KMS-11 (cell line): ENCODE data around the gene PRDM12.

ENCODE experiments used
- H2AFZ ChIP-seq: fragments of 200-600 bp; sonication (generic); 2 replicates; pipeline ENCODE4 v1.6.1; 2016; ENCODE audit warnings: antibody characterized with exemption, mixed run types, low read depth
- H3K27ac ChIP-seq: fragments of 200-600 bp; sonication (generic); 2 replicates; pipeline ENCODE4 v1.6.1; 2016; ENCODE audit warnings: mild to moderate bottlenecking, mixed run types
- H3K27me3 ChIP-seq: fragments of 200-600 bp; sonication (generic); 2 replicates; pipeline ENCODE4 v1.6.1; 2017; ENCODE audit warnings: mild to moderate bottlenecking, low read depth, mixed run types, moderate library complexity; ENCODE audit not compliant: insufficient read depth
- H3K36me3 ChIP-seq: fragments of 200-600 bp; sonication (generic); 2 replicates; pipeline ENCODE4 v1.6.1; 2017; ENCODE audit warnings: mild to moderate bottlenecking, mixed run types; ENCODE audit not compliant: insufficient read depth
- H3K4me1 ChIP-seq: fragments of 200-600 bp; sonication (generic); 2 replicates; pipeline ENCODE4 v1.6.1; 2016; ENCODE audit warnings: mild to moderate bottlenecking, low read depth, mixed run types; ENCODE audit not compliant: poor library complexity, severe bottlenecking
- H3K4me2 ChIP-seq: fragments of 200-600 bp; sonication (generic); 2 replicates; pipeline ENCODE4 v1.7.0; 2016; ENCODE audit warnings: mild to moderate bottlenecking, mixed run types
- H3K4me3 ChIP-seq: fragments of 200-600 bp; sonication (generic); IDR thresholded peaks from 2 replicates; pipeline ENCODE4 v1.6.1; 2017; ENCODE audit warnings: low read depth, low read length, mixed read lengths; ENCODE audit not compliant: insufficient read depth
- H3K79me2 ChIP-seq: fragments of 200-600 bp; sonication (generic); 2 replicates; pipeline ENCODE4 v1.6.1; 2016; ENCODE audit warnings: low read depth, mixed run types; ENCODE audit not compliant: insufficient read depth
- H3K9ac ChIP-seq: fragments of 200-600 bp; sonication (generic); 2 replicates; pipeline ENCODE4 v1.6.1; 2016; ENCODE audit warnings: mild to moderate bottlenecking, mixed run types
- H4K20me1 ChIP-seq: fragments of 200-600 bp; sonication (generic); 2 replicates; pipeline ENCODE4 v1.6.1; 2016; ENCODE audit warnings: mild to moderate bottlenecking, mixed run types; ENCODE audit not compliant: insufficient read depth
- CTCF ChIP-seq: fragments of 200-600 bp; sonication (generic); conservative IDR thresholded peaks from 2 replicates; pipeline ENCODE4 v1.6.1; 2017; ENCODE audit warnings: low read depth, mild to moderate bottlenecking, antibody characterized with exemption, low read length, moderate library complexity, mixed read lengths

The PRDM12 gene

GRCh38 chr9:130651221-130651620 is 13.2 kb upstream of the PRDM12 start:
- Histone ChIP-seq H3K27me3 (peaks cover 59% of the 10 kb centered on the region), H3K36me3 (no peaks in the 10 kb centered on the region), H3K9ac (no peak overlapping the region), H4K20me1 (no peaks in the 10 kb centered on the region), H3K4me1 (no peaks in the 10 kb centered on the region), H3K79me2 (no peaks in the 10 kb centered on the region), H3K4me2 (no peak overlapping the region), H2AFZ (no peak overlapping the region), H3K27ac (no peak overlapping the region), H3K4me3 (no peak overlapping the region)
- no peak for TF ChIP-seq CTCF

- H3K27ac ChIP-seq = no peak overlapping the region
- H3K79me2 ChIP-seq = no peaks in the 10 kb centered on the region
- H3K36me3 ChIP-seq = no peaks in the 10 kb centered on the region
- no peak overlapping the region for H3K4me2 ChIP-seq
- H3K4me1 ChIP-seq = no peaks in the 10 kb centered on the region
- peaks cover 61% of the 10 kb centered on the region for H3K27me3 ChIP-seq
- no peak overlapping the region for H2AFZ ChIP-seq
- no peak for TF ChIP-seq CTCF
- no peaks in the 10 kb centered on the region for H4K20me1 ChIP-seq
- H3K4me3 ChIP-seq = no peak overlapping the region
- no peak overlapping the region for H3K9ac ChIP-seq
Measured at GRCh38 chr9:130651752-130652151, 12.6 kb upstream of the PRDM12 start.

- H2AFZ ChIP-seq = no peak overlapping the region
- H3K27ac ChIP-seq = no peak overlapping the region
- no peak overlapping the region for H3K4me2 ChIP-seq
- H3K4me3 ChIP-seq = no peak overlapping the region
- no peaks in the 10 kb centered on the region for H3K4me1 ChIP-seq
- H3K9ac ChIP-seq = no peak overlapping the region
- no peaks in the 10 kb centered on the region for H3K79me2 ChIP-seq
- no peaks in the 10 kb centered on the region for H4K20me1 ChIP-seq
- no peaks in the 10 kb centered on the region for H3K36me3 ChIP-seq
- peaks cover 71% of the 10 kb centered on the region for H3K27me3 ChIP-seq
- no peak for TF ChIP-seq CTCF
Measured at GRCh38 chr9:130654879-130655278, 9.5 kb upstream of the PRDM12 start.

- TF ChIP-seq CTCF = no peak
- H3K4me3 ChIP-seq = no peak overlapping the region
- H3K9ac ChIP-seq = no peak overlapping the region
- H3K79me2 ChIP-seq = no peaks in the 10 kb centered on the region
- no peak overlapping the region for H3K4me2 ChIP-seq
- no peaks in the 10 kb centered on the region for H3K36me3 ChIP-seq
- no peak overlapping the region for H3K27ac ChIP-seq
- no peaks in the 10 kb centered on the region for H3K4me1 ChIP-seq
- no peak overlapping the region for H2AFZ ChIP-seq
- H4K20me1 ChIP-seq = no peaks in the 10 kb centered on the region
- H3K27me3 ChIP-seq = peaks cover 71% of the 10 kb centered on the region
Measured at GRCh38 chr9:130658893-130659698, 5.3 kb upstream of the PRDM12 start.
